Thyroid gland (tissue), 4 donors: ENCODE results near the gene TGM5. TPM values are rescaled to one million over a fixed set of nuclear protein-coding genes. Genes with fewer than 3 reads are reported as not detected.
A peak's percentile ranks its signal among the peaks of the same experiment; 100 is the strongest.
"Not testable (repeated sequence)": the region's sequence is repeated elsewhere in the genome, so short reads cannot be mapped to it uniquely, and the experiment has no call there.

ENCODE experiments used
- DNase-seq, 2 donors: peaks; one replicate each; pipeline ENCODE4 v3.0.0-alpha.2; 2019
- H3K27ac ChIP-seq, 3 donors: fragments of 200-600 bp; sonication (generic); 1 replicate in 2 of 3; 2 replicates in 1 of 3; pipeline ENCODE4 v1.5.1; 2016 to 2019; ENCODE audit warnings: mild to moderate bottlenecking in 1 of 3, moderate library complexity in 1 of 3
- H3K27me3 ChIP-seq: fragments of 200-600 bp; sonication (generic); one replicate; pipeline ENCODE4 v1.5.1; 2019
- H3K36me3 ChIP-seq, 2 donors: fragments of 200-600 bp; sonication (generic); one replicate each; pipeline ENCODE4 v1.5.1; 2016 to 2019
- H3K4me1 ChIP-seq, 2 donors: fragments of 200-600 bp; sonication (generic); one replicate each; pipeline ENCODE4 v1.5.1; 2017 to 2019
- H3K4me3 ChIP-seq, 3 donors: fragments of 200-600 bp; sonication (generic); replicated peaks in 1 of 3; 1 replicate in 2 of 3; 2 replicates in 1 of 3; pipeline ENCODE4 v1.5.1; 2016; ENCODE audit warnings: mild to moderate bottlenecking in 1 of 3
- H3K9me3 ChIP-seq: fragments of 200-600 bp; sonication (generic); one replicate; pipeline ENCODE4 v1.5.1; 2017
- CTCF ChIP-seq, 6 experiments: fragments of 200-600 bp in 3 of 6; fragments of 450-650 bp in 3 of 6; sonication (generic) in 3 of 6; IDR thresholded peaks; one replicate each; pipeline ENCODE4 v1.5.1; 2016 to 2019; ENCODE audit warnings: antibody characterized with exemption in 6 of 6, mild to moderate bottlenecking in 2 of 6, inconsistent platforms in 1 of 6, moderate library complexity in 1 of 6
- POLR2A ChIP-seq, 2 donors: fragments of 450-650 bp; IDR thresholded peaks; one replicate each; pipeline ENCODE4 v1.6.1; 2017; ENCODE audit warnings: antibody characterized with exemption in 2 of 2, mild to moderate bottlenecking in 2 of 2, moderate library complexity in 1 of 2
- WGBS, 2 donors: methylation state at CpG; one replicate each; pipeline ENCODE4 v1.1.5; 2017; 5-methylcytosine and 5-hydroxymethylcytosine counted together
- intact Hi-C: fragments of 100-400 bp; cut with DNase I; formaldehyde crosslinking; loops from one replicate; pipeline ENCODE4 v1.15.1; 2023
- total RNA-seq, 4 donors: library from RNA; depleted of rRNA; stranded (reverse); fragments of >200 nt; gene quantifications; one replicate each; pipeline ENCODE4 v1.2.3, GENCODE V29; 2016

The TGM5 gene
- total RNA-seq, 4 donors from 2014 or later: not detected

GRCh38 chr15:43299411-43299810, 32.7 kb upstream of the TGM5 start:
- WGBS, 2 donors: 90 to 93% methylated on average over 3 of the region's 3 CpGs

GRCh38 chr15:43294091-43294706, 27.5 kb upstream of the TGM5 start:
- H3K27ac ChIP-seq: no peak overlapping the region
- whole genome bisulfite sequencing, 2 donors: 75 to 77% methylated on average over 6 of the region's 6 CpGs
- H3K27me3 ChIP-seq: no peaks in the 10 kb centered on the region
- H3K9me3 ChIP-seq: no peaks in the 10 kb centered on the region
- H3K4me1 ChIP-seq: peaks cover 0 to 4% of the 10 kb centered on the region in 2 donors
- H3K36me3 ChIP-seq: no peaks in the 10 kb centered on the region
- DNase-seq: no peak
- TF ChIP-seq POLR2A (IDR thresholded peaks at IDR 0.05) (no peak), CTCF (IDR thresholded peaks at IDR 0.05) (no peak)
- intact Hi-C loops: no loop called here
- no peak overlapping the region for H3K4me3 ChIP-seq

More at GRCh38 chr15:43299411-43299810, 32.7 kb upstream of the TGM5 start:
- peaks cover 0 to 4% of the 10 kb centered on the region in 2 donors for H3K4me1 ChIP-seq
- no peak overlapping the region for H3K4me3 ChIP-seq
- no peaks in the 10 kb centered on the region for H3K27me3 ChIP-seq
- no peaks in the 10 kb centered on the region for H3K9me3 ChIP-seq
- H3K36me3 ChIP-seq: no peaks in the 10 kb centered on the region
- no peak for DNase-seq
- no peak overlapping the region for H3K27ac ChIP-seq
- TF ChIP-seq POLR2A (IDR thresholded peaks at IDR 0.05) (no peak), CTCF (IDR thresholded peaks at IDR 0.05) (no peak)
- intact Hi-C loops: no loop called here

- DNase-seq: peak; percentile 12 to 20
- intact Hi-C loops: no loop called here
- Histone ChIP-seq H3K4me3 (no peak overlapping the region), H3K36me3 (no peaks in the 10 kb centered on the region), H3K9me3 (no peaks in the 10 kb centered on the region), H3K4me1 (peaks cover 0 to 4% of the 10 kb centered on the region in 2 donors), H3K27me3 (no peaks in the 10 kb centered on the region), H3K27ac (no peak overlapping the region)
- no peak for TF ChIP-seq POLR2A (IDR thresholded peaks at IDR 0.05)
- no peak for TF ChIP-seq CTCF (IDR thresholded peaks at IDR 0.05)
- 14% methylated on average over 11 of the region's 24 CpGs; no CpG with 5 or more reads in 1 of the 2 donors for WGBS, 2 donors
These were observed 26.7 kb upstream of the TGM5 start for GRCh38 chr15:43293432-43293831.

GRCh38 chr15:43292375-43293078, 25.8 kb upstream of the TGM5 start:
- WGBS, 2 donors: 63 to 74% methylated on average over 12 of the region's 12 CpGs
- no peak for DNase-seq

GRCh38 chr15:43289656-43290055, 22.9 kb upstream of the TGM5 start:
- not testable (repeated sequence) for DNase-seq, H3K36me3 ChIP-seq, H3K27ac ChIP-seq, H3K9me3 ChIP-seq, H3K4me1 ChIP-seq, H3K27me3 ChIP-seq, H3K4me3 ChIP-seq
- intact Hi-C loops: loop anchor here (5.0 kb wide), 1 partner anchor 62 kb away; no protein-coding TSS in a partner anchor
- 95 to 99% methylated on average over 3 of the region's 3 CpGs for WGBS, 2 donors

More at GRCh38 chr15:43292375-43293078, 25.8 kb upstream of the TGM5 start:
- TF ChIP-seq POLR2A (IDR thresholded peaks at IDR 0.05) (no peak), CTCF (IDR thresholded peaks at IDR 0.05) (no peak)
- H3K36me3 ChIP-seq: no peaks in the 10 kb centered on the region
- no peaks in the 10 kb centered on the region for H3K9me3 ChIP-seq
- no peak overlapping the region for H3K4me3 ChIP-seq
- H3K4me1 ChIP-seq: peaks cover 0 to 4% of the 10 kb centered on the region in 2 donors
- no peaks in the 10 kb centered on the region for H3K27me3 ChIP-seq
- intact Hi-C loops: no loop called here
- H3K27ac ChIP-seq: no peak overlapping the region
